Measurements from ENCODE around the gene CEP97. TPM values are rescaled to one million over a fixed set of nuclear protein-coding genes. Genes with fewer than 3 reads are reported as not detected.
"Not testable (repeated sequence)": the region's sequence is repeated elsewhere in the genome, so short reads cannot be mapped to it uniquely, and the experiment has no call there.

CEP97 gene
- total RNA-seq, 2 donors from 2014 or later = 4.7 to 20.1 TPM

DNA sequence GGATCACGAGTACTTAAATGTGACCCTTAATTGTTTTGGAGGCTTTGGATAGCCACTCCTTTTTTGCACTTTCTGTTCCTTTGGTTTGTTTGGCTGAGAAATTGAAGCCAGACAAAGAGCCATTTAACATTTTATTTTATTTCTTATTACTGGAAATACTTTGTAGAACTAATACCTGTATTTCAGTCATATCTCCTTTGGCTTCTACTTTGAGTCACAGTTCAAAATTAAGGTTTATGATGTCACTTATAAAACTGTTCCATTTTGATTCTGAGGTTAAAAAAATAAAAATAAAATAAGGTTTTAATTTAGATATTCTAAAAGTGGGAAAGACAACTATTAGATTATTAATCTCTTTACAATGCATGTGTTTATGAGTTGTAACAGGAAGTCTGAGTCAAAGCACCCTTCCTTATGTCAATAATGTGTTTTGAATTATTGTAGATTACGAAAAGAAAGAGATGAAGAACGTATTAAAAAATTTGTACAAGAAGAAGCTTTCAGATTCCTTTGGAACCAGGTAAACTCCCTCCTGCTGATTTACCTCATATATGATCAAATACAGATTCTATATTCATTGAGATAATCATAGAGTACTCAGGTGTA is 37.7 kb downstream of the CEP97 start:
- ATAC-seq (ENCODE audit: insufficient number of reproducible peaks, low FRiP score, low read depth) (no peak), DNase-seq (ENCODE audit: low spot score) (no peak)
- no peak overlapping the region for H3K27ac ChIP-seq
- peaks cover 6% of the 10 kb centered on the region for H3K36me3 ChIP-seq
- H3K27me3 ChIP-seq (replicated peaks; ENCODE audit: insufficient read depth) = no peaks in the 10 kb centered on the region
- H3K4me3 ChIP-seq = no peak overlapping the region
- TF ChIP-seq, protein P1, sequence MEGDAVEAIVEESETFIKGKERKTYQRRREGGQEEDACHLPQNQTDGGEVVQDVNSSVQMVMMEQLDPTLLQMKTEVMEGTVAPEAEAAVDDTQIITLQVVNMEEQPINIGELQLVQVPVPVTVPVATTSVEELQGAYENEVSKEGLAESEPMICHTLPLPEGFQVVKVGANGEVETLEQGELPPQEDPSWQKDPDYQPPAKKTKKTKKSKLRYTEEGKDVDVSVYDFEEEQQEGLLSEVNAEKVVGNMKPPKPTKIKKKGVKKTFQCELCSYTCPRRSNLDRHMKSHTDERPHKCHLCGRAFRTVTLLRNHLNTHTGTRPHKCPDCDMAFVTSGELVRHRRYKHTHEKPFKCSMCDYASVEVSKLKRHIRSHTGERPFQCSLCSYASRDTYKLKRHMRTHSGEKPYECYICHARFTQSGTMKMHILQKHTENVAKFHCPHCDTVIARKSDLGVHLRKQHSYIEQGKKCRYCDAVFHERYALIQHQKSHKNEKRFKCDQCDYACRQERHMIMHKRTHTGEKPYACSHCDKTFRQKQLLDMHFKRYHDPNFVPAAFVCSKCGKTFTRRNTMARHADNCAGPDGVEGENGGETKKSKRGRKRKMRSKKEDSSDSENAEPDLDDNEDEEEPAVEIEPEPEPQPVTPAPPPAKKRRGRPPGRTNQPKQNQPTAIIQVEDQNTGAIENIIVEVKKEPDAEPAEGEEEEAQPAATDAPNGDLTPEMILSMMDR (IDR thresholded peaks at IDR 0.05) = no peak
- H3K4me1 ChIP-seq (ENCODE audit: control insufficient read depth in 1 of 2, low read depth in 2 of 2) = no peaks in the 10 kb centered on the region
- no peaks in the 10 kb centered on the region for H3K9me3 ChIP-seq

DNA sequence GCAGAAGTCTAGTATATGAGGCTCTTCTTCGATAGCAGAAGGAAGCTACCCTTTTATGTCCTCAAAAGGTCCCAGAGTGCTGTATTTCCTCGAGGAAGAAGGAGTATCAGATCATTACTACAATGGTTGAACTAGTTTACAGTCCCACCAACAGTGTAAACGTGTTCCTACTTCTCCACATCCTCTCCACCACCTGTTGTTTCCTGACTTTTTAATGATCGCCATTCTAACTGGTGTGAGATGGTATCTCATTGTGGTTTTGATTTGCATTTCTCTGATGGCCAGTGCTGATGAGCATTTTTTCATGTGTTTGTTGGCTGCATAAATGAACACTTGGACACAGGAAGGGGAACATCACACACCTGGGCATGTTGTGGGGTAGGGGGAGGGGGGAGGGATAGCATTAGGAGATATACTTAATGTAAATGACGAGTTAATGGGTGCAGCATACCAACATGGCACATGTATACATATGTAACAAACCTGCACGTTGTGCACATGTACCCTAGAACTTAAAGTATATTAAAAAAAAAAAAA is 53.4 kb downstream of the CEP97 start:
- not testable (repeated sequence) for H3K4me3 ChIP-seq; H3K36me3 ChIP-seq; DNase-seq (ENCODE audit: low spot score); H3K27me3 ChIP-seq (replicated peaks; ENCODE audit: insufficient read depth); ATAC-seq (ENCODE audit: insufficient number of reproducible peaks, low FRiP score, low read depth); H3K9me3 ChIP-seq
- peak overlapping the region in 1 of 2 donors; percentile 87 for H3K27ac ChIP-seq
- peaks cover 23 to 27% of the 10 kb centered on the region in 2 donors for H3K4me1 ChIP-seq (ENCODE audit: control insufficient read depth in 1 of 2, low read depth in 2 of 2)

DNA sequence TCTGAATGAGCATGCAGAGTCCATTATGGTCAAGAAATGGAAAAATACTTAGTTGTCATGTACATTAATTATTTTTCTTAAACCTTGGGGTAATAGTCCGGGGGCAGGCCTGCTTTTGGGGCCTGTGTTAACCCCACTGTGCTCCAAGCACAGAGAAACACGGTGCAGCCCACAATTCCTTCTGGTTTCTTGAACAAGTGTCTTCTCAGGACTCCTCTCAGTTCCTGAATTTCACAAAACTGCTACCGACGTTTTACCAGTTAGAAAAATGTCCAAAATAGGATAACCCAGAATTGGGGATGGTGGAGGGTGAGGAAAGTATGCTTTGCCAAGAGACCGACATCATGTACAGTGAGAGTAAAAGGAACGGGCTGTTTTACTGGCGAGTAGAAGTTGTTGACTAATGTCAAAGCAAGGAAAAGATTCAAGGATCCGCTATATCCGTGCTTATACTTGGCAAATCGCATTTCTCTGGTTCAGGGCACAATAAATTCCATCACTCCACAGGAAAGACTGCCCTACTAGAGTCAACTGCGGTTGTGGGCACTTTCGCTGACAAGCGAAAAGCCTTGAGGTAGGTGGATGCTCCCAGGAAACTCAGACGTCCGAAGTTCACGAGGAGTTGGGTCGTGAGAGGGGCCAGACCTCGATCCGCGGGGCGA is 54.1 kb downstream of the CEP97 start:
- Histone ChIP-seq H3K4me3 (peak overlapping the region; percentile 99), H3K27ac (peak overlapping the region; percentile 87), H3K36me3 (peaks cover 6% of the 10 kb centered on the region), H3K9me3 (no peaks in the 10 kb centered on the region), H3K4me1 (ENCODE audit: control insufficient read depth in 1 of 2, low read depth in 2 of 2) (peaks cover 23 to 31% of the 10 kb centered on the region in 2 donors), H3K27me3 (replicated peaks; ENCODE audit: insufficient read depth) (no peaks in the 10 kb centered on the region)
- ATAC-seq (ENCODE audit: insufficient number of reproducible peaks, low FRiP score, low read depth) (peak; percentile 23), DNase-seq (ENCODE audit: low spot score) (no peak)
- TF ChIP-seq, protein P1 (IDR thresholded peaks at IDR 0.05) = no peak

DNA sequence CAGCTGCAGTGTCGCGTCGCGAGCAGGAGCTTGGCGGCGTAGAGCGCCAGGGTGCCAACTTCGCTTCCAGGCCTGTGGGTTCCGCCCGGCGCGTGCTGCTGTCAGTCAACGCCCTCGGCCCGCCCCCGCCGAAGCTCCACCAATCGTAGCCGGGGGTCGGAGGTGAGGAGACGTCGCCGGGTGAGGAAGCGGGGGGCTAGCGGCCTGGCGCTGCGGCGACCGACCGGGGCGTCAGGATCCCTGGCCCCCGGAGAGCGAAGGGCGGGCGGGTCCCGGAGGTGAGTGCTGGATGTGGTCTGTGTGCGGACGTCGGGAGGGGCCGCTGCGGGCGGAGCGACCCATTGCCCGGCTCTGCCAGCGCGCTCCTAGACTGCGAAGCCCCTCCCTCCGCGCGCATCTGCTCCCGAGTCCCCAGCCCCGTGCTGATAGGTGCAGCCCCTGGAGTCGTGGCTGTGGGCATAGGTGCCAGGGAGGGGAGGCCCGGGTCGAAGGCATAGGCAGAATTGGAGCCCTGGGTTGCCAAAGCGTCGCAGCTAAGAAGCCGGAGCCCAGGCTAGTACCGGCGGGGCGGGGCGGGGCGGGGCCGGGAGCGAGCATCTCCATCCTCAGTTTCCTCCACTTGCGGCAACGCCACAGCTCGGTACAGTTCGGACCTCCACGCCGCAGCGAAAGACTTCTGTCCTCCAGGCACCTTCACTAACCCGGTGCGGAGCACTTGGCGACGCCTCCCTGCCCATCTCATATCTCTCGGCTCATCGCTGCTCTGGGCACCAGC is 54.8 kb downstream of the CEP97 start, which contains the start of gene NXPE3:
Gene NXPE3 (plus strand): TSS at position 165 of the 775 bp plus-strand sequence. CDS start 6,386 bp downstream, outside the sequence.
- Histone ChIP-seq H3K36me3 (peaks cover 6% of the 10 kb centered on the region), H3K4me3 (peak within 1 kb of the TSS; percentile 99), H3K27ac (peak within 1 kb of the TSS; percentile 87), H3K9me3 (no peaks in the 10 kb centered on the region), H3K27me3 (replicated peaks; ENCODE audit: insufficient read depth) (no peaks in the 10 kb centered on the region), H3K4me1 (ENCODE audit: control insufficient read depth in 1 of 2, low read depth in 2 of 2) (peaks cover 23 to 34% of the 10 kb centered on the region in 2 donors)
- TF ChIP-seq, protein P1 (IDR thresholded peaks at IDR 0.05) = no peak
- DNase-seq (ENCODE audit: low spot score) = peak; percentile 82
- peak; percentile 78 for ATAC-seq (ENCODE audit: insufficient number of reproducible peaks, low FRiP score, low read depth)

DNA sequence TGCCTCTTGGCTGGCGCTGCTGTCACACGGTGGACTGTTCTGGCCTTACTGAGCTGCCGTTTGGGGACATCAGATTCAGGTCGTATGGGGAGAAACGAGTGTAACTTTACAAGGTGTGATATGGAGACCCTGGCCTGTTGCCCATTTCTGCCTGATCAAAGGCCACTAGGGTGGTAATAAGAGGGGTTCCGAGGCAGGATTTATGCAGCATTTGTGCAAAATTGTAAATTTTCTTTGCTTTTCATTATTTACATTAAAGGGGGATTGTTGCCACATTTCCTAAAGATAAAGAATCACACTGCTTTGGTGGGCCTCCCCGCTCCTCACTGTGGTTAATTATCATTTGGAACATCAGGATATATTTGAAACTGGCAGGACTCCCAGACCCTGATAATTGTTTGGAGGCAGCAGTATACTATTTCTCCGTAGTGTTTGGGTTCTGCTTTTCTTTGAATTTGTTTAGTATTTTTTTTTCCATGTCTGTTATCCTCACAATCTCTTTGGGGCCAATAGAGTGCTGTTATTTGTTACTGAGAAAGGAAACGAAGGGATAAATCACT is 55.5 kb downstream of the CEP97 start:
- Histone ChIP-seq H3K9me3 (no peaks in the 10 kb centered on the region), H3K27me3 (replicated peaks; ENCODE audit: insufficient read depth) (no peaks in the 10 kb centered on the region), H3K4me3 (peak overlapping the region; percentile 99), H3K36me3 (peaks cover 6% of the 10 kb centered on the region), H3K27ac (peak overlapping the region; percentile 87), H3K4me1 (ENCODE audit: control insufficient read depth in 1 of 2, low read depth in 2 of 2) (peaks cover 23 to 34% of the 10 kb centered on the region in 2 donors)
- ATAC-seq (ENCODE audit: insufficient number of reproducible peaks, low FRiP score, low read depth) (peak; percentile 45), DNase-seq (ENCODE audit: low spot score) (no peak)
- TF ChIP-seq, protein P1 (IDR thresholded peaks at IDR 0.05) = no peak

All from thoracic aorta (tissue), 2 donors.